ENCODE data around the gene RBM44. TPM values are rescaled to one million over a fixed set of nuclear protein-coding genes. Genes with fewer than 3 reads are reported as not detected.

Gene RBM44
- total RNA-seq, 4 donors from 2014 or later, result 0.45 to 1.4 (median 0.93) TPM

- Histone ChIP-seq H3K36me3 (no peaks in the 10 kb centered on the region), H3K27me3 (peaks cover 6% of the 10 kb centered on the region), H3K4me1 (peaks cover 8 to 99% (median 34%) of the 10 kb centered on the region in 3 donors), H3K9me3 (no peaks in the 10 kb centered on the region), H3K4me3 (peak overlapping the region in 1 of 2 donors; percentile 0), H3K27ac (peak overlapping the region; percentile 90 to 97 (median 96))
- WGBS, 2 donors (ENCODE audit: low coverage in 1 of 2), result 33 to 38% methylated on average over 3 of the region's 10 CpGs
- ATAC-seq, result peak; percentile 0
- no peak for TF ChIP-seq POLR2A (IDR thresholded peaks at IDR 0.05)
- TF ChIP-seq CTCF (IDR thresholded peaks at IDR 0.05), result no peak
- no peak for TF ChIP-seq EP300 (IDR thresholded peaks at IDR 0.05)
- TF ChIP-seq POLR2AphosphoS5 (IDR thresholded peaks at IDR 0.05), result no peak
These were observed 65.9 kb downstream of the RBM44 start for GRCh38 chr2:237864444-237864931.

GRCh38 chr2:237864940-237865622 is 66.5 kb downstream of the RBM44 start:
- Histone ChIP-seq H3K27ac (peak overlapping the region; percentile 90 to 97 (median 96)), H3K4me3 (peak overlapping the region in 1 of 2 donors; percentile 3), H3K36me3 (no peaks in the 10 kb centered on the region), H3K9me3 (no peaks in the 10 kb centered on the region), H3K27me3 (no peaks in the 10 kb centered on the region), H3K4me1 (peaks cover 8 to 99% (median 34%) of the 10 kb centered on the region in 3 donors)
- TF ChIP-seq POLR2AphosphoS5 (IDR thresholded peaks at IDR 0.05), result peak; percentile 90
- no peak for TF ChIP-seq POLR2A (IDR thresholded peaks at IDR 0.05)
- no peak for TF ChIP-seq EP300 (IDR thresholded peaks at IDR 0.05)
- peak in 1 of 4 experiments; percentile 13 for TF ChIP-seq CTCF (IDR thresholded peaks at IDR 0.05)
- ATAC-seq, result peak; percentile 75
- 53 to 59% methylated on average over 5 to 9 of the region's 9 CpGs for WGBS, 2 donors (ENCODE audit: low coverage in 1 of 2)

GRCh38 chr2:237865623-237866041 is 67.1 kb downstream of the RBM44 start:
- no peaks in the 10 kb centered on the region for H3K27me3 ChIP-seq
- ATAC-seq, result no peak
- peaks cover 8 to 99% (median 34%) of the 10 kb centered on the region in 3 donors for H3K4me1 ChIP-seq
- no peaks in the 10 kb centered on the region for H3K9me3 ChIP-seq
- TF ChIP-seq EP300 (IDR thresholded peaks at IDR 0.05), result no peak
- TF ChIP-seq POLR2A (IDR thresholded peaks at IDR 0.05), result no peak
- TF ChIP-seq POLR2AphosphoS5 (IDR thresholded peaks at IDR 0.05), result no peak
- TF ChIP-seq CTCF (IDR thresholded peaks at IDR 0.05), result no peak
- H3K4me3 ChIP-seq, result peak overlapping the region in 1 of 2 donors; percentile 3
- no peaks in the 10 kb centered on the region for H3K36me3 ChIP-seq
- H3K27ac ChIP-seq, result peak overlapping the region; percentile 90 to 97 (median 96)
- WGBS, 2 donors (ENCODE audit: low coverage in 1 of 2), result 58 to 63% methylated on average over 6 to 7 of the region's 7 CpGs

- H3K27ac ChIP-seq, result peak overlapping the region; percentile 90 to 97 (median 96)
- H3K4me1 ChIP-seq, result peaks cover 8 to 99% (median 34%) of the 10 kb centered on the region in 3 donors
- WGBS, 2 donors (ENCODE audit: low coverage in 1 of 2), result 27 to 30% methylated on average over 6 to 11 of the region's 13 CpGs
- H3K36me3 ChIP-seq, result no peaks in the 10 kb centered on the region
- ATAC-seq, result no peak
- H3K4me3 ChIP-seq, result no peak overlapping the region
- TF ChIP-seq CTCF (IDR thresholded peaks at IDR 0.05), result no peak
- no peak for TF ChIP-seq EP300 (IDR thresholded peaks at IDR 0.05)
- TF ChIP-seq POLR2A (IDR thresholded peaks at IDR 0.05), result no peak
- TF ChIP-seq POLR2AphosphoS5 (IDR thresholded peaks at IDR 0.05), result no peak
- no peaks in the 10 kb centered on the region for H3K9me3 ChIP-seq
- H3K27me3 ChIP-seq, result no peaks in the 10 kb centered on the region
These were observed 67.6 kb downstream of the RBM44 start for GRCh38 chr2:237866101-237866621.
